GM18519 (cell line): Measurements from ENCODE around the gene SERPIND1.

ENCODE experiments used
- ATAC-seq: cut with Tn5 transposase; IDR thresholded peaks from one replicate; pipeline ENCODE4 v1.9.1; 2021; ENCODE audit warnings: mild to moderate bottlenecking, moderate library complexity; ENCODE audit not compliant: unreplicated experiment, low FRiP score

SERPIND1 gene

GRCh38 chr22:20788627-20789344 is 14.9 kb downstream of the SERPIND1 start:
- no peak for ATAC-seq

GRCh38 chr22:20792221-20792965 is 18.5 kb downstream of the SERPIND1 start:
- ATAC-seq: no peak

DNA sequence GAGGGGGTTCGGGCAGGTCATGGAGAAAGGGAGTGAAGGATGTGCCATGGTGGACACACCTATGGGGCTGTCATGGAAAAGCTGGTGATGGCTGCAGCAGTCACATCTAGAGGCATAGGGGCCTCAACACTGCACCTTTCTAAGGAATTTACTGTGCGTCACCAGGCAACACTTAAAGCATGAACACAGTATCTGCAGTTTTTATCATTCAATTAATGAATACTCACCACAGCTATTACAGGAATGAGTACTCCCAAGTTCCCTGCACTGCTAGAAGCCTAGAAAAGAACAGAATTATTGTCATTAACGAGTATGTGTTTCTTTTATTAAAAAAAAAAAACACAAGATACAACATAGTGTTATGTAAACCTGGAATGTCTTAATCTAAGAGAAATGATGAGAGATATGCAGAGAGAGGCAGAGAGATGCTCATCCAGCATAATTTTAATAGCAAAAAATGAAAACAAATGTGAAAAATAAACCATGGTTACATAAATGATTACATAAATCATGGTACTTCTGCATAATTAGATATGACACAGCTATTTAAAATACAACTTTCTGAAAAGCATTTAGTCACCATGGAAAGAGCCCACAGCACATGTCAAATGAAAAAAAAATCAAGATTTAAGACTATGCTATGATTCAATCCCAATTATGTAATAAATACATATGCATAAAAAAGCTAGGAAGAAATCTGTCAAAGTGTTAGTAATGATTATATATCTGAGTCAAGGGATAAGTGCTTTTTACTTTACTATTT is 19.2 kb downstream of the SERPIND1 start:
- no peak for ATAC-seq

GRCh38 chr22:20793748-20794649 is 20.1 kb downstream of the SERPIND1 start:
- ATAC-seq: no peak

- no peak for ATAC-seq
Measured at GRCh38 chr22:20794650-20795413, 20.9 kb downstream of the SERPIND1 start.

GRCh38 chr22:20796731-20797130 is 22.8 kb downstream of the SERPIND1 start:
- no peak for ATAC-seq

DNA sequence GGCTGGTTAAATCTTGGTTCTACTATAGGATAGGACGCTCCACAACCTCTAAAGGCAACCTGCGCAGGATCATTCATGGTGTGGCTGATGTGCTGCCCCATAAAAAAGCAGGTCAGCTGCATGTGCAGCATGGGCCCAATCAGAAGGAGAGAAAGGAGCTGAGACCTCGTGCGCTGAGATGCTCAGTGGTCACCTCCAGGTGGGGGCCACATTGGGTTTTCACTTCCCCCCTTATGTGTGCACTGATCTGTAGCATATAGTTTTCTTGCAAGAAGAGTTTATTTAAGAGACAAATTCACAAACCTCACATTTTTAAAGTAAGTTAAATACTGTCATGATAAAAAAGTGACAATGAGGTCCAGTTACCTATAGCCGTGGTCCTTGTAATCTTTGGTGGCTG is 24.3 kb downstream of the SERPIND1 start:
- no peak for ATAC-seq

GRCh38 chr22:20798974-20799373 is 25.1 kb downstream of the SERPIND1 start:
- no peak for ATAC-seq

DNA sequence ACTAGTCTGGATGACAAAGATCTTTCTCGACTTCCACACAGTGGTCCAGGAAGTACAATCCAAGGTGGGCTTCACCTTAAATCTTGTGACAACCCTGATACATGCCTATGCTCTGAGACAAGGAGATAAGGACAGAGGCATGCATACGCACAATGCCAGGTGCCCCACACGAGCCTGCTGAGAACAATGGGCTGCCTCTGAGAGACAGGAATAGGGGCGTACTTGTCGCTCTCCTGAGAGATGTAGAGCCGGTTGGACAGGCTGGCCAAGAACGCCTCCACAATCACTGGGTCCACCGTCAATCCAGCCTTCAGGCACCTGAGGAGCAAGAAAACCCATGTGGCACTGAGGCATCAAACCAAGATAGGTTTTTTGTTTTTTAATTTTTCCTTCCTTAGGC is 25.5 kb downstream of the SERPIND1 start:
- no peak for ATAC-seq

DNA sequence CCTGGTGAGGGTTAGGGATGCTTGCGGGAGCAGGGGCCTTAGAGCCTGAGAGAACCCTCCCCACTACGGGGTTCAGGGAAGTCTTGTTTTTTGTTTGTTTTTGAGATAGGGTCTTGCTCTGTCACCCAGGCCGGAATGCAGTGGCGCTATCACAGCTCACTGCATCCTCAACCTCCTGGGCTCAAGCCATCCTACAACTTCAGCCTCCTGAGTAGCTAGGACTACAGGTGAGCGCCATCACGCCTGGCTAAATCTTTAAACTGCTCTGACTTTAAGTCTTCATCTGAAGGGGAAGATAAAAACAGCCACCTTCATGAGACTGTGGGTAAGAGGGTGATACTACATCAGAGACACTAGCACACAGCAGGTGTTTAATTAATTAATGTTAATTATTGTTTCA is 28.5 kb downstream of the SERPIND1 start:
- no peak for ATAC-seq

GRCh38 chr22:20802922-20803553 is 29.1 kb downstream of the SERPIND1 start:
- ATAC-seq: no peak

- ATAC-seq: no peak
Measured at GRCh38 chr22:20803696-20804324, 29.9 kb downstream of the SERPIND1 start.

- no peak for ATAC-seq
Measured at GRCh38 chr22:20804650-20805049, 30.7 kb downstream of the SERPIND1 start.

GRCh38 chr22:20805972-20806471 is 32.1 kb downstream of the SERPIND1 start:
- no peak for ATAC-seq

DNA sequence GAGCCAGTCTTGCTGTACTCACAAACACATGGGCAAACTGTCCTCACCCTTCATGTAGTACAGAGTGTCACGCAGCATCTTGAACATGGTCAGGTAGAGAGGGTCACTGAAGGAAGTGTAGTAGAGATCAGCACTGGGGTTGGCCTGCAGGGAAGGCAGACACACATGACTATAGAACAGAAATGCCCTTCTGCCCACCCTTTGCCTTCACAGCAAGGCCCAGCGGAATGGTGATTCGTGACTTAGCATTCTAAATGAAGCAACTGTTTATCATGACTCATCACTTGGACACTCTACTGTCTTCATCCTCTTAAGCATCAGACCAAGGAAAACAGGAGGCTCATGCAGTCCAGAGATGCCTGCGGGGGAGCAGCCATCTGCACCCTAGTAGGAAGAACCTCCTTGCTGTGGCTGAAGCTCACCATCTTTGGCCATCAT is 33.4 kb downstream of the SERPIND1 start:
- ATAC-seq: no peak

- ATAC-seq: no peak
Measured at GRCh38 chr22:20808844-20809243, 34.9 kb downstream of the SERPIND1 start.

DNA sequence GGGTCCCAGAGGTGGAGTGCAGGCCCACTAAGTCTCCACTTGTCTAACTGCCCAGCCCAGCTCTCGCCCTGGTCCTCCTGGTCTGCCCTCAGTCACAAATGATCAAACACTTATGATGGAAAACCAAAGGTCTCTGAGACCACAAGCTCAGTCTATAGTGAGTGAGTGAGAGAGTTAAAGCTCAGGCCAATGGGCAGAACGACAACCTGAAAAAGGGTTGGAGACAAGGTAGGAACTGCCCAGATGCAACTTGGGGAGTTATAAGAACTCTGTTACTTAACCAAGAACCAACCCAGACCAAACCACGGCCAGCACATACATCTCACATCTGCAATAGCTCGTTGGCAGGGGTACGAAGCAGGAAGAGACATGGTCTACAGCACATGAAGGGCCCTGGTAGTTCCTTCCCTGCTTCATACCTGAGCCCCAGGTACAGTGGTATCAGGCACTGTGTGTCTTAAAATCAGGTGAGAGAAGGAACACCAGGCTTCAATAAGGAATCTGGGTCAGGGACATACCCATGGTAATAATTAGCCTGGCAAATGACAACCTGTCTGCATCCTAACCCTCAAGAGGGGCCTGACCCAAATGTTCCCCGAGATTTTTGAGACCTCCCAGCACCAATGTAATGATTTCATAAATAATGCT is 35.7 kb downstream of the SERPIND1 start:
- ATAC-seq: no peak

DNA sequence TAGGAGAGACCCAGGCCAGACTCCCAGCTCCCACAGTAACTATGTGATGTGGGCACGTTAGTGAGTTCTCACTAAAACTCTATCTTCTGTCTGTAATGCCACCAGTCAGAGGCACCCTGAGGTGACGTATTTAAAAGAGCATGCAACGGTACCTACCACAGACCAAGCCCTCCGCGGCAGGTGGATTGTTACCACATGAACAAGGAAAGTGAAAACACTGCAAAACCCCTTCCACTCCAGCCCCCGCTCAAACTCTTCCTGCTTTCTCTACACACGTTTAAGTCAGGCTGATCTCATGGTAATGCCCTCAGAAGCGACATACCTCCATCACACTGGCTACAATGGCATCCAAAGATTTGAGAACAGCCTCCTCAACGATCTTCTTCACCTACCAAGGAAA is 36.7 kb downstream of the SERPIND1 start:
- ATAC-seq: no peak
